NB4 (cell line): ENCODE measurements around the gene JMJD1C.

Source experiments
- DNase-seq: peaks from one replicate; pipeline ENCODE4 v3.0.0; 2010; ENCODE audit warnings: low read depth
- H3K4me3 ChIP-seq: one replicate; pipeline ENCODE4 v1.5.1; 2011; ENCODE audit warnings: mild to moderate bottlenecking, low read depth, low read length, moderate library complexity
- MYC ChIP-seq: IDR thresholded peaks from 2 replicates; pipeline ENCODE4 v1.6.1; 2011; ENCODE audit warnings: low read depth, low read length
- POLR2A ChIP-seq: IDR thresholded peaks from 2 replicates; pipeline ENCODE4 v1.6.1; 2011; ENCODE audit warnings: mild to moderate bottlenecking; ENCODE audit not compliant: insufficient read length; ENCODE audit errors: extremely low read depth
- TF ChIP-seq, protein P1 (sequence below): IDR thresholded peaks from one replicate; pipeline ENCODE4 v1.5.1; 2012; ENCODE audit warnings: low read depth, low read length
- TF ChIP-seq, protein P2 (sequence below): IDR thresholded peaks from 2 replicates; pipeline ENCODE4 v1.6.1; 2011; ENCODE audit warnings: low read depth, low read length

JMJD1C gene

DNA sequence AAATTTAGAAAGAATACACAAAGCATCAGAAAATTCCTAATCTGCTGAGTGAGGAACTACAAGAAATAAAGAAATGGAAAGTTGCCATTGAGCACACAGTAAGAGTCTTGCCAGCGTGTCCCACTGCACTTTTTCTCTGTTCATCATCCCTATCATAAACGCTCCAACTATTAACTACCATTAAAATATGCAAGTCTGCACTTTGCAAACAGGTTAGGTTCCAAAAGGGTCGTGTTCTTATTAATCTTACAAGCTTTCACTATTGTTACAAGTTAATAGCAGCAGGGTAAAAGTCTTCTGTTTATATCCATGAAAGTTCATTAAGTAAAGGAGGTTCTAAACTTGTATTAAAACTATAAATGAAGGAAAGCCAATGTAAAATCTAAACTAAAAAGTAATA is 5.2 kb upstream of the JMJD1C start:
- no peak overlapping the region for H3K4me3 ChIP-seq
- no peak for DNase-seq
- TF ChIP-seq, protein P1, sequence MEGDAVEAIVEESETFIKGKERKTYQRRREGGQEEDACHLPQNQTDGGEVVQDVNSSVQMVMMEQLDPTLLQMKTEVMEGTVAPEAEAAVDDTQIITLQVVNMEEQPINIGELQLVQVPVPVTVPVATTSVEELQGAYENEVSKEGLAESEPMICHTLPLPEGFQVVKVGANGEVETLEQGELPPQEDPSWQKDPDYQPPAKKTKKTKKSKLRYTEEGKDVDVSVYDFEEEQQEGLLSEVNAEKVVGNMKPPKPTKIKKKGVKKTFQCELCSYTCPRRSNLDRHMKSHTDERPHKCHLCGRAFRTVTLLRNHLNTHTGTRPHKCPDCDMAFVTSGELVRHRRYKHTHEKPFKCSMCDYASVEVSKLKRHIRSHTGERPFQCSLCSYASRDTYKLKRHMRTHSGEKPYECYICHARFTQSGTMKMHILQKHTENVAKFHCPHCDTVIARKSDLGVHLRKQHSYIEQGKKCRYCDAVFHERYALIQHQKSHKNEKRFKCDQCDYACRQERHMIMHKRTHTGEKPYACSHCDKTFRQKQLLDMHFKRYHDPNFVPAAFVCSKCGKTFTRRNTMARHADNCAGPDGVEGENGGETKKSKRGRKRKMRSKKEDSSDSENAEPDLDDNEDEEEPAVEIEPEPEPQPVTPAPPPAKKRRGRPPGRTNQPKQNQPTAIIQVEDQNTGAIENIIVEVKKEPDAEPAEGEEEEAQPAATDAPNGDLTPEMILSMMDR, result no peak
- TF ChIP-seq MYC (no peak), POLR2A (no peak)
- TF ChIP-seq, protein P2, sequence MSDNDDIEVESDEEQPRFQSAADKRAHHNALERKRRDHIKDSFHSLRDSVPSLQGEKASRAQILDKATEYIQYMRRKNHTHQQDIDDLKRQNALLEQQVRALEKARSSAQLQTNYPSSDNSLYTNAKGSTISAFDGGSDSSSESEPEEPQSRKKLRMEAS, result no peak

DNA sequence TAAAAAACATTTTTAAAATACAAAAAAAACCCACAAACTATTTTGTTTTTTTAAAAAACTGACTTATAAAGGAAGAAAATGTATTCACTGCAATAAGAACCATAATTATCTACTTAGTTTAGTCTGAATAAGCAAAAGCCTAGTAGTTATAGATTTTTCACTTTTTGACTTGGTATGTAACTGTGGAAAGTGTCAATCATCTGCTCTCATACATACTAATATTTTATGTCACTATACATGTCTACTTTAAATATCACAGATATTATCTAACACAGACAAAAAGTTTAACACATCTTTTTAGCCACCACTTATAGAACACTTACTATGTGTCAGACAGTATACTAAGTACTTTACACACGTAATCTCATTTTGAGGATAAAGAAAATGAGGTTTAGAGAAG is 3.2 kb upstream of the JMJD1C start:
- TF ChIP-seq, protein P1, result no peak
- no peak for TF ChIP-seq MYC
- TF ChIP-seq, protein P2, result no peak
- no peak for TF ChIP-seq POLR2A
- H3K4me3 ChIP-seq, result no peak overlapping the region
- DNase-seq, result no peak

DNA sequence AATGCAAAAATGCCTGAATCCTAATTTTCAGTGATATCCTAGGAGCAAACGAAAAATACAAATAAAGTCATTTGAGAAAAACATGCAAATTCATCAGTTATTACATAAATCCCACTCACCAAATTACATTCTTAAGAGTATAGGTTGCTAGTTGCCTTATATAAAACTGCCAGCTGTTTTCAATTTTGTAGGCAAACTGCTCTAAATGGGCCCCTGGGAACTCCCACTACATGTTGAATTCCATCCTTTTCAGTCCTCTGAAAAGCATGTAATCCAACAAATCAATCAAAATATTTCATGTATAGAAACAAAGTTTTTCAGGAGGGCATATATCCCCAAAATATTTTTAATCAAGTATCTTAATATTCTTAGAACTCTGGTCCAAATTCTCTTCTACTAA is 2.1 kb upstream of the JMJD1C start:
- TF ChIP-seq, protein P2, result no peak
- TF ChIP-seq MYC, result no peak
- no peak overlapping the region for H3K4me3 ChIP-seq
- DNase-seq, result no peak

DNA sequence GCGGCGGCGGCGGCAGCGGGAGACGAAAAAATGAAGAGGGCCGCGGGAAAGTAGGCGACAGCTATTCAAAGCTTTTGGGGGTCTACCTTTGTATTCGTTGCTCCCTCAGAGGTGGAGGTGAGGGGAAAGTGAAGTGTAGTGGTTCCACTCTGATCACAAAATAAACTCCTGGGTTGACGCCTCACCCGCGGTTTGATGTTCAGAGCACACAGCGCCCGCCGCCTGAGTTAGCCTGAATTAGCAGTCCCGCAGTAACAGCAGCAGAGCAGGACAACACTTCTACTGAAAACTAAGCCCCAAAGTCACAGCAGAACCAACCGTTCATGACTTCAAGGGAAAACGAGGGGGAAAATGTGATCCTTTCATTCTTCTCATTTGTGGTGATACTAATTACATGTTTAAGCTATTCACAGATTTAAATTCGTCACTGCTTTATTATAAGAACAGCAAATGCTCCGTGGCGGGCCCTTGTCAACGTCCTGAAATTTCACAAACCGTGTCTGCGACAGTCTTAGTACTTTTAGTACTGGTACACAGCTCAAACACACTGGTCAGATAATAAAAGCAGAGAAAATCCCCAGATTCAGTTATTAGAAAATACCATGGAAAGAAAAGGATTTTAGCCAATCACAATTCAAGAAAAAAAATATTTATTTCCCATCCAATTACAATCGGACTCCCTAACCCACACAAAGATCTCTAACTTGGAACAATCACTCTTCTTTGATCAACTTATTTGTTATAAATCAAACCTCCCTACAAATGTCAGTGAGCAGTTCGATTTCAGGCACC is 563 bp upstream of the JMJD1C start:
- H3K4me3 ChIP-seq, result peak overlapping the region; percentile 75
- peak; percentile 82 for DNase-seq
- no peak for TF ChIP-seq MYC
- TF ChIP-seq, protein P2, result peak; percentile 27; the same call in 1 of the 2 replicates

DNA sequence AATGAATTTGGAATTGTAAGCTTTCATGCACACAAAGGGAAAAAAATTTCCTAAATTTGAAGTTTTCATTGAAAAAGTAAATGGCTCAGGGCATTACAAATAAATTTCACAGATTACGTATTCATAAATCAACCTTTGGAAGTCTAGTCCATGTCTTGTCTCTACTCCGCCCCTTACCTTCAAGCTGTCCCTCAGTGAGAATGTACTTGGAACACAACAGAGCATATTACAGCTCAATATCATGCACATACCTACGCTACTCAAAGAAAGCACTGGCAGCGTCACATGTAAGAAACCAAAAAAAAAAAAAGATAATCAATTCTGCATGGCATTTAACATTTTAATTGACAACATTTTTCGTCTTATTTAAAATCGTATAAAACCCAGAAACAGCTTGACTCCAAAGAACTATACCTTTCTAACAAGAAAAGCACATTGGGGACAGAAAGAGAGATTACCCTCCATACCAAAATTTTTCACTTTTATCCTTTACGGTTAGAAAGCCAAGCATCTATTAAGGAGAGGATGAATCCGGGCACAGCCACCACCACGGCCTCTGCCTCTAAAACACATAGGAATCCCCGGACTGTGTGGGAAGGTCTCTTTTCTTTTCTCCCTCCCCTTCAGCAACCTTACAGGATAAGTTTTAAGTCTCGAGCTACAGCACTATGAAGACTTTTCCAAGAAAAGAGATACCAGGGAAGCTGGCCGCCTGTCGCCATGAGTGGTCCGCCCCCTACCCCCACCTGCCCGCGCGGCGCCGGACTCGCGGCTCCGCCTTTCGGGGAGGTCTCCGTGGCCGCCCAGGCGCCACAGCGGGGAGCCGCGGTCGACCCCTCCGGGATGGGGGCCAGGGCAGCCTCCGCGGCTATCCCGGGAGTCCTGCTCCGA is 1.1 kb downstream of the JMJD1C start:
- DNase-seq, result no peak

DNA sequence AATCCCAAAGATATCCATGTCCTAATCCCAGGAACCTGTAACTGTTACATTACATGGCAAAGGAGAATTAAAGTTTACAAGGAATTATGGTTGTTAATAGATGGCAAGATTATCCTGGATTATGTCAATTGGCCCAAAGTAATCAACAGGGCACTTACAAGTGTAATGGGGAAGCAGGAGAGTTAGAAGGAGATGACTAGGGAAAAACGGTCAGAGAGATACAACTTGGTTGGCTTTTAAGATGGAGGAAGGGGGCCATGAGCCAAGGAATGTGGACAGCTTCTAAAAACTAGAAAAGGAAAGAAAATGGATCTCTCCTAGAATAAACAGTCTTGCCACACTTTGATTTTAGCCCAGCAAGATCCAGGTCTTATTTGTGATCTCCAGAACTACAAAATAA is 3.3 kb downstream of the JMJD1C start:
- TF ChIP-seq, protein P1, result no peak
- TF ChIP-seq, protein P2, result no peak
- TF ChIP-seq POLR2A (no peak), MYC (no peak)
- DNase-seq, result no peak
- no peak overlapping the region for H3K4me3 ChIP-seq

More for the DNA sequence above, 1.1 kb downstream of the JMJD1C start:
- TF ChIP-seq, protein P1, result no peak
- TF ChIP-seq, protein P2, result peak; percentile 6; the same call in 1 of the 2 replicates
- peak; percentile 28; the same call in 1 of the 2 replicates for TF ChIP-seq MYC
- no peak for TF ChIP-seq POLR2A
- peak overlapping the region; percentile 66 for H3K4me3 ChIP-seq
